LNCaP clone FGC (cell line): Measurements from ENCODE around the gene PMVK.

Experiments
- DNase-seq: peaks from one replicate; pipeline ENCODE4 v3.0.0-alpha.2; 2011; ENCODE audit warnings: low read depth
- H3K4me3 ChIP-seq: 2 replicates; pipeline ENCODE4 v1.5.1; 2011; ENCODE audit warnings: mild to moderate bottlenecking, low read depth, low read length, control low read depth
- CTCF ChIP-seq: IDR thresholded peaks from 2 replicates; pipeline ENCODE4 v1.5.1; 2012; ENCODE audit warnings: mild to moderate bottlenecking; ENCODE audit not compliant: control insufficient read depth, insufficient read depth; ENCODE audit errors: extremely low read depth

PMVK gene

DNA sequence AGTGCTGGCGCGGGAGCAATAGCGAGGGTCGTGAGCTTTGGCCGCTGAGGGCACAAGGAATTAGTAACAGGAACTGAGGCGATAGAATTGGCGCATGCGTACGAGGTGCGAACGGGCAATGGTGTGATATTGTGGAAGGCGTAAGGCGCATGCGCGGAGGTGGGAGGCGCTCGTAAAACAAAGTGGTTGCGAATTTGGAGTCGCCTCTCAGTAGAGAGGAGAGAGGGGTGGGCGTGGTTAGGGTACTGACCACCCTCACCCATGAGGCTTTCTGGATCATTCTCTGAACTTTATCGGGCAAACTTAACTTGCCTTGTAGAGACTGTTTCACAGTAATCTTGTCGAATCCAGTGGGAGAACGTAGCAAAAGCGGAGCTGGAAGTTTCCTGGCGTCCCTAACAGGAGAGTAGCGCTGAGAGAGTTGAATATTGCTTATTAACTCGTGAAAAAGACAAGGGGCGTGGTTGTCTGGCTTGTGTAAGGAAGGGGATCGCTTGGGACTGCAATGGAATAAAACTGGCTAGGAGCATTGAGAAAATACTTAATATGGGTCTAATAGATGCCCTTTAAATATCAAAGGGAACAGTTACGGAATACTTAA lies 38.4 kb upstream of the PMVK start:
- peak; percentile 88 for DNase-seq
- H3K4me3 ChIP-seq: peak overlapping the region; percentile 75
- no peak for TF ChIP-seq CTCF

GRCh38 chr1:154974102-154974807 lies 37.7 kb upstream of the PMVK start, which contains the start of gene CKS1B:
Gene CKS1B, plus strand, starts transcription at chr1:154974681. Its CDS starts 65 bp downstream, at chr1:154974746.
- peak; percentile 100 for DNase-seq
- H3K4me3 ChIP-seq: peak within 1 kb of the TSS; percentile 75
- no peak for TF ChIP-seq CTCF

DNA sequence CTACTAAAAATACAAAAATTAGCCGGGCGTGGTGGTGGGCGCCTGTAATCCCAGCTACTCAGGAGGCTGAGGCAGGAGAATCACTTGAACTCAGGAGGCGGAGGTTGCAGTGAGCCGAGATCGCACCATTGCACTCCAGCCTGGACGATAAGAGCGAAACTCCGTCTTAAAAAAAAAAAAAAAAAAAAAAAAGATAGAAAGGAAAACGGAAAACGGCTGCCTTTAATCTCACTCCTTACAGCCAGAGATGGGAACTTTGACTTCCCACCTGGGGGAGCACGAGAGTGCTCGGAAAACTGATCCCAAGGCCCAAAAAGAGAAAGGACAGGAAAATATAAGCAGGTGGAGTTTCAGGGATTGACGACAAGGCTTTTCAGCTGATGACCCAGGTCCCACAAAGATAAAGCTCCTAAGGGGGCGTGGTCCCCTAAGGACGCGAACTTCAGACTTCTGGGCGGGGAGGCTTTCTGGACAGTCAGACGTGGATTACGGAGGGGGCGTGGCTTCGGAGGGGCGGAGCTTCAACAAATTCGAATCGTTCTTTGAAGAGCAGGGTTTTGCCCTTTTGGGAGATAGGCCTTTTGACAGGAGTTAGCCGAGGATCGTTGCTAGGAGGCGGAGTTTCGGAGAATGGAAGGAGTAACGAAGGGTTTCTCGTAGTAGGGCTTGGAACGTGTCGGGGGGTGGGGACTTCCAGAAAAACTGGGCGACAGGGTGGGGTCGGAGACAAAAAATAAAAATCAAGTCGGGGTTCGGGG lies 37.0 kb upstream of the PMVK start:
- peak; percentile 14; the same call in 1 of the 2 replicates for TF ChIP-seq CTCF
- peak; percentile 93 for DNase-seq
- peak overlapping the region; percentile 75 for H3K4me3 ChIP-seq

- H3K4me3 ChIP-seq: peak overlapping the region; percentile 75
- DNase-seq: peak; percentile 79
- no peak for TF ChIP-seq CTCF
Observed at GRCh38 chr1:154972517-154973343, 36.2 kb upstream of the PMVK start.

GRCh38 chr1:154972213-154972516 lies 35.6 kb upstream of the PMVK start:
- H3K4me3 ChIP-seq: peak overlapping the region; percentile 75
- DNase-seq: no peak
- TF ChIP-seq CTCF: no peak

GRCh38 chr1:154971341-154971998 lies 35.0 kb upstream of the PMVK start:
- no peak for TF ChIP-seq CTCF
- DNase-seq: no peak
- H3K4me3 ChIP-seq: peak overlapping the region; percentile 59
